Frontal cortex (tissue), 1 donor: Measurements from ENCODE around the gene TMEM233. TPM values are rescaled to one million over a fixed set of nuclear protein-coding genes. Genes with fewer than 3 reads are reported as not detected.

Source experiments
- small RNA-seq: library from RNA; depleted of rRNA; stranded (forward); fragments of <200 nt; gene quantifications from one replicate; pipeline ENCODE3, GENCODE V24; 2014
- total RNA-seq: library from RNA; depleted of rRNA; stranded (reverse); fragments of >200 nt; gene quantifications from one replicate; pipeline ENCODE4 v1.2.3, GENCODE V29; 2014

TMEM233 gene
- total RNA-seq, 1 donor from 2014 or later, result under 0.01 TPM

Small RNAs within 50 kb of the gene (small RNA-seq; reads per million reads assigned to genes)
- gene RN7SKP197, result not detected

Other genes with a start within 250 kb of the TMEM233 start
- gene PRKAB1, start 74.4 kb downstream of the TMEM233 start, total RNA-seq, result 15.9 TPM